Fibroblast of lung (primary cell): ENCODE measurements around the gene TMBIM4. TPM values are rescaled to one million over a fixed set of nuclear protein-coding genes. Genes with fewer than 3 reads are reported as not detected.

Experiments
- DNase-seq, 2 donors: peaks; one replicate each; pipeline versions ENCODE4 v3.0.0 to v3.0.0-alpha.2; 2010; ENCODE audit warnings: low read depth in 2 of 2
- H2AFZ ChIP-seq: 2 replicates; pipeline ENCODE4 v1.5.1; 2012; ENCODE audit warnings: low read length, control low read depth, inconsistent platforms
- H3K27ac ChIP-seq: 2 replicates; pipeline ENCODE4 v1.5.1; 2011; ENCODE audit warnings: low read length, control low read depth; ENCODE audit not compliant: insufficient read depth
- H3K27me3 ChIP-seq: 2 replicates; pipeline ENCODE4 v1.5.1; 2011; ENCODE audit warnings: mild to moderate bottlenecking, low read length; ENCODE audit not compliant: control insufficient read depth, insufficient read depth
- H3K36me3 ChIP-seq: 2 replicates; pipeline ENCODE4 v1.5.1; 2011; ENCODE audit warnings: low read length; ENCODE audit not compliant: control insufficient read depth, insufficient read depth
- H3K4me1 ChIP-seq: 2 replicates; pipeline ENCODE4 v1.5.1; 2011; ENCODE audit warnings: low read length; ENCODE audit not compliant: control insufficient read depth, insufficient read depth; ENCODE audit errors: extremely low read depth
- H3K4me2 ChIP-seq: 2 replicates; pipeline ENCODE4 v1.5.1; 2011; ENCODE audit warnings: low read length, control low read depth; ENCODE audit not compliant: insufficient read depth; ENCODE audit errors: extremely low read depth
- H3K4me3 ChIP-seq, 4 experiments: fragments of 200-600 bp in 1 of 4; sonication (generic) in 1 of 4; replicated peaks in 1 of 4; 2 replicates each; pipeline ENCODE4 v1.5.1; 2011 to 2016; ENCODE audit warnings: low read length in 4 of 4, low read depth in 3 of 4, mild to moderate bottlenecking in 3 of 4, control low read depth in 2 of 4, inconsistent platforms in 1 of 4, mixed read lengths in 1 of 4; ENCODE audit not compliant: insufficient read depth in 1 of 4; ENCODE audit errors: control extremely low read depth in 1 of 4
- H3K79me2 ChIP-seq: 2 replicates; pipeline ENCODE4 v1.5.1; 2012; ENCODE audit warnings: mild to moderate bottlenecking, low read length, inconsistent platforms; ENCODE audit not compliant: control insufficient read depth, insufficient read depth
- H3K9ac ChIP-seq: 2 replicates; pipeline ENCODE4 v1.5.1; 2011; ENCODE audit warnings: mild to moderate bottlenecking, low read length, control low read depth; ENCODE audit not compliant: insufficient read depth
- H3K9me3 ChIP-seq: 2 replicates; pipeline ENCODE4 v1.5.1; 2012; ENCODE audit warnings: low read depth, low read length; ENCODE audit not compliant: control insufficient read depth, insufficient read depth
- H4K20me1 ChIP-seq: 2 replicates; pipeline ENCODE4 v1.5.1; 2011; ENCODE audit warnings: low read length; ENCODE audit not compliant: control insufficient read depth, insufficient read depth; ENCODE audit errors: extremely low read depth
- CTCF ChIP-seq, 2 donors: IDR thresholded peaks in 1 of 2; conservative IDR thresholded peaks in 1 of 2; 1 replicate in 1 of 2; 2 replicates in 1 of 2; pipeline ENCODE4 v1.5.1; 2011 to 2012; ENCODE audit warnings: low read length in 2 of 2, control low read depth in 1 of 2, inconsistent platforms in 1 of 2, low read depth in 1 of 2, mild to moderate bottlenecking in 1 of 2
- EZH2 ChIP-seq: IDR thresholded peaks from 2 replicates; pipeline ENCODE4 v1.5.1; 2012; ENCODE audit warnings: low read length, control low read depth, mild to moderate bottlenecking; ENCODE audit errors: missing control alignments
- polyA plus RNA-seq, 2 donors: library from polyadenylated mRNA; depleted of rRNA in 1 of 2; stranded (reverse) in 1 of 2; unstranded in 1 of 2; fragments of >200 nt; gene quantifications; 2 replicates each; pipeline ENCODE4 v1.2.1, GENCODE V29; 2011 to 2012; ENCODE audit warnings: missing spikeins in 1 of 2
- total RNA-seq: library from RNA; depleted of rRNA; stranded (reverse); fragments of >200 nt; gene quantifications from 2 replicates; pipeline ENCODE4 v1.2.1, GENCODE V29; 2014

Gene TMBIM4
- total and polyA plus RNA-seq, 2 donors (not counting 1 experiment from before 2014, with no cell fraction given) = 69.2 to 140 TPM

GRCh38 chr12:66118240-66118891 lies 51.4 kb downstream of the TMBIM4 start:
- no peaks in the 10 kb centered on the region for H3K79me2 ChIP-seq
- TF ChIP-seq CTCF (conservative IDR thresholded peaks at IDR 0.05 in 1 of 2, IDR thresholded peaks at IDR 0.05 in 1 of 2; ENCODE audit: low read depth in 1 of 2, low read length in 2 of 2) = no peak
- no peak for TF ChIP-seq EZH2
- no peaks in the 10 kb centered on the region for H3K4me1 ChIP-seq
- no peak overlapping the region for H3K4me2 ChIP-seq
- DNase-seq = peak in 1 of 2 donors; percentile 31
- no peaks in the 10 kb centered on the region for H3K36me3 ChIP-seq
- H2AFZ ChIP-seq = no peak overlapping the region
- H4K20me1 ChIP-seq = no peaks in the 10 kb centered on the region
- no peak overlapping the region for H3K9ac ChIP-seq
- H3K27me3 ChIP-seq = no peaks in the 10 kb centered on the region
- no peak overlapping the region for H3K27ac ChIP-seq
- H3K9me3 ChIP-seq = no peaks in the 10 kb centered on the region
- H3K4me3 ChIP-seq = no peak overlapping the region

GRCh38 chr12:66117242-66117641 lies 52.6 kb downstream of the TMBIM4 start:
- H3K79me2 ChIP-seq = no peaks in the 10 kb centered on the region
- no peak overlapping the region for H3K4me3 ChIP-seq
- TF ChIP-seq EZH2 = no peak
- TF ChIP-seq CTCF (conservative IDR thresholded peaks at IDR 0.05 in 1 of 2, IDR thresholded peaks at IDR 0.05 in 1 of 2; ENCODE audit: low read depth in 1 of 2, low read length in 2 of 2) = no peak
- DNase-seq = no peak
- no peak overlapping the region for H3K4me2 ChIP-seq
- H3K9me3 ChIP-seq = no peaks in the 10 kb centered on the region
- H3K27ac ChIP-seq = no peak overlapping the region
- H3K36me3 ChIP-seq = no peaks in the 10 kb centered on the region
- no peak overlapping the region for H3K9ac ChIP-seq
- H3K4me1 ChIP-seq = no peaks in the 10 kb centered on the region
- H3K27me3 ChIP-seq = no peaks in the 10 kb centered on the region
- no peaks in the 10 kb centered on the region for H4K20me1 ChIP-seq
- no peak overlapping the region for H2AFZ ChIP-seq

GRCh38 chr12:66115071-66115600 lies 54.7 kb downstream of the TMBIM4 start:
- H3K27me3 ChIP-seq = no peaks in the 10 kb centered on the region
- H3K4me2 ChIP-seq = no peak overlapping the region
- DNase-seq = no peak
- no peak overlapping the region for H3K27ac ChIP-seq
- no peak overlapping the region for H2AFZ ChIP-seq
- H3K9me3 ChIP-seq = no peaks in the 10 kb centered on the region
- TF ChIP-seq EZH2 (no peak), CTCF (conservative IDR thresholded peaks at IDR 0.05 in 1 of 2, IDR thresholded peaks at IDR 0.05 in 1 of 2; ENCODE audit: low read depth in 1 of 2, low read length in 2 of 2) (no peak)
- no peak overlapping the region for H3K9ac ChIP-seq
- H3K36me3 ChIP-seq = no peaks in the 10 kb centered on the region
- no peaks in the 10 kb centered on the region for H3K4me1 ChIP-seq
- no peaks in the 10 kb centered on the region for H4K20me1 ChIP-seq
- H3K4me3 ChIP-seq = no peak overlapping the region
- H3K79me2 ChIP-seq = no peaks in the 10 kb centered on the region
